A549 (cell line): ENCODE results near the gene ZFYVE9.

Experiments
- TF ChIP-seq, protein P1 (sequence below): fragments of >200 bp; sonication (Bioruptor Twin); formaldehyde crosslinking; IDR thresholded peaks from 3 replicates; pipeline ENCODE4 v1.5.1; 2016
- TF ChIP-seq, protein P2 (sequence below): fragments of 200-600 bp; sonication (generic); IDR thresholded peaks from 2 replicates; pipeline ENCODE4 v1.6.1; 2016; ENCODE audit warnings: antibody characterized with exemption, mild to moderate bottlenecking, moderate library complexity

DNA sequence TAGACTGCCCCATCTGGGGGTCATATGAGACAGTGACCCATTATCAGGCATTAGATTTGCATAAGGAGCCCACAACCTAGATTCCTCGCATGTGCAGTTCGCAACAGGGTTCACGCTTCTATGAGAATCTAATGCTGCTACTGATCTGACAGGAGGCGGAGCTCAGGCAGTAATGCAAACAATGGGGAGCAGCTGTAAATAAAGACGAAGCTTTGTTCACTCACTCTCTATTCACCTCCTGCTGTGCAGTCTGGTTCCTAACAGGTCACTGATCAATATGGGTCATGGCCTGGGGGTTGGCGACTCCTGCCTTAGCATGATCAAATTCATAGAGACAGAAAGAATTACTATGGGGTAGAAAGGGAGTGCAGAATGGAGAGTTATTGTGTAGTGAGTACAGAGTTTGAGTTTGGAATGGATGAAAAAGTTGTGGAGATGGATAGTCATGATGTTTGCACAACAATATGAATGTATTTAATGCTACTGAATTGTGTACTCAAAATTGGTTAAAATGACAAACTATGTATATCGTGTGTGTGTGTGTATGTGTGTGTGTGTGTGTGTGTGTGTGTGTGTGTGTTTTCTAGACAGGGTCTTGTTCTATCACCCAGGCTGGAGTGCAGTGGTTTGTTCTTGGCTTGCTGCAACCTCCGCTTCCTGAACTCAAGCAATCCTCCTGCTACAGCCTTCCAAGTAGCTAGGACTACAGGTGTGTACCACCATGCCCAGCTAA lies 43.6 kb upstream of the ZFYVE9 start:
- TF ChIP-seq, protein P1, sequence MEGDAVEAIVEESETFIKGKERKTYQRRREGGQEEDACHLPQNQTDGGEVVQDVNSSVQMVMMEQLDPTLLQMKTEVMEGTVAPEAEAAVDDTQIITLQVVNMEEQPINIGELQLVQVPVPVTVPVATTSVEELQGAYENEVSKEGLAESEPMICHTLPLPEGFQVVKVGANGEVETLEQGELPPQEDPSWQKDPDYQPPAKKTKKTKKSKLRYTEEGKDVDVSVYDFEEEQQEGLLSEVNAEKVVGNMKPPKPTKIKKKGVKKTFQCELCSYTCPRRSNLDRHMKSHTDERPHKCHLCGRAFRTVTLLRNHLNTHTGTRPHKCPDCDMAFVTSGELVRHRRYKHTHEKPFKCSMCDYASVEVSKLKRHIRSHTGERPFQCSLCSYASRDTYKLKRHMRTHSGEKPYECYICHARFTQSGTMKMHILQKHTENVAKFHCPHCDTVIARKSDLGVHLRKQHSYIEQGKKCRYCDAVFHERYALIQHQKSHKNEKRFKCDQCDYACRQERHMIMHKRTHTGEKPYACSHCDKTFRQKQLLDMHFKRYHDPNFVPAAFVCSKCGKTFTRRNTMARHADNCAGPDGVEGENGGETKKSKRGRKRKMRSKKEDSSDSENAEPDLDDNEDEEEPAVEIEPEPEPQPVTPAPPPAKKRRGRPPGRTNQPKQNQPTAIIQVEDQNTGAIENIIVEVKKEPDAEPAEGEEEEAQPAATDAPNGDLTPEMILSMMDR, result no peak
- TF ChIP-seq, protein P2, sequence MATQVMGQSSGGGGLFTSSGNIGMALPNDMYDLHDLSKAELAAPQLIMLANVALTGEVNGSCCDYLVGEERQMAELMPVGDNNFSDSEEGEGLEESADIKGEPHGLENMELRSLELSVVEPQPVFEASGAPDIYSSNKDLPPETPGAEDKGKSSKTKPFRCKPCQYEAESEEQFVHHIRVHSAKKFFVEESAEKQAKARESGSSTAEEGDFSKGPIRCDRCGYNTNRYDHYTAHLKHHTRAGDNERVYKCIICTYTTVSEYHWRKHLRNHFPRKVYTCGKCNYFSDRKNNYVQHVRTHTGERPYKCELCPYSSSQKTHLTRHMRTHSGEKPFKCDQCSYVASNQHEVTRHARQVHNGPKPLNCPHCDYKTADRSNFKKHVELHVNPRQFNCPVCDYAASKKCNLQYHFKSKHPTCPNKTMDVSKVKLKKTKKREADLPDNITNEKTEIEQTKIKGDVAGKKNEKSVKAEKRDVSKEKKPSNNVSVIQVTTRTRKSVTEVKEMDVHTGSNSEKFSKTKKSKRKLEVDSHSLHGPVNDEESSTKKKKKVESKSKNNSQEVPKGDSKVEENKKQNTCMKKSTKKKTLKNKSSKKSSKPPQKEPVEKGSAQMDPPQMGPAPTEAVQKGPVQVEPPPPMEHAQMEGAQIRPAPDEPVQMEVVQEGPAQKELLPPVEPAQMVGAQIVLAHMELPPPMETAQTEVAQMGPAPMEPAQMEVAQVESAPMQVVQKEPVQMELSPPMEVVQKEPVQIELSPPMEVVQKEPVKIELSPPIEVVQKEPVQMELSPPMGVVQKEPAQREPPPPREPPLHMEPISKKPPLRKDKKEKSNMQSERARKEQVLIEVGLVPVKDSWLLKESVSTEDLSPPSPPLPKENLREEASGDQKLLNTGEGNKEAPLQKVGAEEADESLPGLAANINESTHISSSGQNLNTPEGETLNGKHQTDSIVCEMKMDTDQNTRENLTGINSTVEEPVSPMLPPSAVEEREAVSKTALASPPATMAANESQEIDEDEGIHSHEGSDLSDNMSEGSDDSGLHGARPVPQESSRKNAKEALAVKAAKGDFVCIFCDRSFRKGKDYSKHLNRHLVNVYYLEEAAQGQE, result no peak
